Ovary (tissue), 3 donors: ENCODE measurements around the gene DPEP1.

Source experiments
- POLR2A ChIP-seq: fragments of 450-650 bp; IDR thresholded peaks from one replicate; pipeline ENCODE4 v1.6.1; 2017; ENCODE audit warnings: antibody characterized with exemption, mild to moderate bottlenecking, moderate library complexity
- TF ChIP-seq, protein P1 (sequence below), 3 donors: fragments of 450-650 bp in 2 of 3; fragments of 200-600 bp in 1 of 3; IDR thresholded peaks; one replicate each; pipeline versions ENCODE4 v1.5.1 to v1.8.0; 2016 to 2022; ENCODE audit warnings: antibody characterized with exemption in 3 of 3, mild to moderate bottlenecking in 1 of 3
- donor health status: DM: no; HTN: no; CAD: no.

- TF ChIP-seq, protein P1, sequence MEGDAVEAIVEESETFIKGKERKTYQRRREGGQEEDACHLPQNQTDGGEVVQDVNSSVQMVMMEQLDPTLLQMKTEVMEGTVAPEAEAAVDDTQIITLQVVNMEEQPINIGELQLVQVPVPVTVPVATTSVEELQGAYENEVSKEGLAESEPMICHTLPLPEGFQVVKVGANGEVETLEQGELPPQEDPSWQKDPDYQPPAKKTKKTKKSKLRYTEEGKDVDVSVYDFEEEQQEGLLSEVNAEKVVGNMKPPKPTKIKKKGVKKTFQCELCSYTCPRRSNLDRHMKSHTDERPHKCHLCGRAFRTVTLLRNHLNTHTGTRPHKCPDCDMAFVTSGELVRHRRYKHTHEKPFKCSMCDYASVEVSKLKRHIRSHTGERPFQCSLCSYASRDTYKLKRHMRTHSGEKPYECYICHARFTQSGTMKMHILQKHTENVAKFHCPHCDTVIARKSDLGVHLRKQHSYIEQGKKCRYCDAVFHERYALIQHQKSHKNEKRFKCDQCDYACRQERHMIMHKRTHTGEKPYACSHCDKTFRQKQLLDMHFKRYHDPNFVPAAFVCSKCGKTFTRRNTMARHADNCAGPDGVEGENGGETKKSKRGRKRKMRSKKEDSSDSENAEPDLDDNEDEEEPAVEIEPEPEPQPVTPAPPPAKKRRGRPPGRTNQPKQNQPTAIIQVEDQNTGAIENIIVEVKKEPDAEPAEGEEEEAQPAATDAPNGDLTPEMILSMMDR (IDR thresholded peaks at IDR 0.05): no peak
- no peak for TF ChIP-seq POLR2A
These were observed 57.3 kb downstream of the DPEP1 start for GRCh38 chr16:89670496-89671431.
